ENCODE results near the gene WWOX.
"Not testable (repeated sequence)": the region's sequence is repeated elsewhere in the genome, so short reads cannot be mapped to it uniquely, and the experiment has no call there.

The WWOX gene

GRCh38 chr16:78686601-78687000 lies 587.1 kb downstream of the WWOX start:
- DNase-seq (ENCODE audit: low read depth in 3 of 3), result no peak

GRCh38 chr16:78689028-78689427 lies 589.6 kb downstream of the WWOX start:
- no peak for DNase-seq (ENCODE audit: low read depth in 3 of 3)

GRCh38 chr16:78689536-78689935 lies 590.1 kb downstream of the WWOX start:
- DNase-seq (ENCODE audit: low read depth in 3 of 3), result no peak

DNA sequence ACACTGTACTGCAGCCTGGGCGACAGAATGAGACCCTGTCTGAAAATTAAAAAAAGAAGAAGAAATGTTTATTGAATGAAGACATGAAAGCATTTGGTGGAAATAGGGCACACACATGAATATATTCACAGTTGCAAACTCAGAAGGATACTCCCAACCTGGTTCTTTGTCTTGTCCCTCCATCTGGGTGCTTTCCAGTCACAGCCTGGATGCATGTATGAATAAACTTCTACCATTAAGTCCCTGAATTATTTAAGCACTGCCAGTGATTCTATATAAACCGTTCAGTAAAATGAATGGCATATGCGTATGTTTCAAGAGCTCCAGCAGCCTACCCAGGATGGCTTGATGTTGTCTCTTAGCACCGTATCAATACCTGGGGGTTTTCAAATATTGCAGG lies 591.1 kb downstream of the WWOX start:
- DNase-seq (ENCODE audit: low read depth in 3 of 3), result no peak

GRCh38 chr16:78691746-78692145 lies 592.3 kb downstream of the WWOX start:
- not testable (repeated sequence) for DNase-seq (ENCODE audit: low read depth in 3 of 3)

GRCh38 chr16:78693496-78693895 lies 594.0 kb downstream of the WWOX start:
- no peak for DNase-seq (ENCODE audit: low read depth in 3 of 3)

DNA sequence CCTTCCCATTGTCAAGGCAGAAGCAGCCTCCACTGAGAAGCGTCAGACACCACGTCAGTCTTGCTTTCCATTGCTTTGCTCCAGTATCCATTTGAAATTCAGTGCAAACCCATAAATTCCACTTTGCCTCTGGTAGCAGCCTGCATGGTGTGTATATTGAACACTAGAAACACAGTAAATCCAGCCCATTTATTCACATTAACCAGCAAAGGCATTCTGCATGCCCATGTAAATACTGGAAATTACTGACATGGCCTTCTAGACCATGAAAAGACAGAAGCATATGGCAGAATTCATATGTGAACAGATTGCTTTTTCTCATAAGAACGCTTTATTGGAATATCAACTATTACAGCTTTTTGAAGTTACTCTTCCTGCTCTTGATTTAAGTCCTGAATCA lies 595.0 kb downstream of the WWOX start:
- DNase-seq (ENCODE audit: low read depth in 3 of 3), result no peak

DNA sequence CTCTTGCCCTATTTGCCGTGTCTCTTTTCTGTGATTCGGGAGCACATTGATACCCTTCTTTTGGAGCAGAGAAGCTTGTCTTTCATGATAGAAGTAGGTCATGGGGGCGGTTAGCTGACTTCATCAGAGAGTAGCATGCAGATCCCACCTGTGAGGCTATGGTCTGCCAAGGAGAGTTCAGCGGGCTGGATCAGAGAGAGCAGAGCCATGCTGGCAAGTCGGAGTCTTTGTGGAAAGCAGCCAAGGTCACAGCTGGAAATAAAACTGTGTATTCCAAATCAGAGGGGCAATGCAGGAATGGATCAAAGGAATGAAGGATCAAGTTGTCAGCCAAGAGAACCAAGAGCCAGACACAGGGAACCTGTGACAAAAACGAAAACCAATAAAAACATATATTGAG lies 595.9 kb downstream of the WWOX start:
- no peak for DNase-seq (ENCODE audit: low read depth in 3 of 3)

DNA sequence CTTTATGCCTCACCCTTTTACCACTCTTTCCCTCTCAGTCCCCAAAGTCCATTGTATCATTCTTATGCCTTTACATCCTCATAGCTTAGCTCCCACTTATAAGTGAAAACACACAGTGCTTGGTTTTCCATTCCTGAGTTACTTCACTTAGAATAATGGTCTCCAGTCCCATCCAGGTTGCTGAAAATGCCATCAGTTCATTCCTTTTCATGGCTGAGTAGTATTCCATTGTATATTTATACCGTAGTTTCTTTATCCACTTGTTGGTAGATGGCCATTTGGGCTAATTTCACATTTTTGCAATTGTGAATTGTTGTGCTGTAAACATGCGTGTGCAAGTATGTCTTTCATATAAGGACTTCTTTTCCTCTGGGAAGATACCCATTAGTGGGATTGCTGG lies 597.3 kb downstream of the WWOX start:
- no peak for DNase-seq (ENCODE audit: low read depth in 3 of 3)

- DNase-seq (ENCODE audit: low read depth in 3 of 3), result no peak
Measured at GRCh38 chr16:78697426-78697825, 598.0 kb downstream of the WWOX start.

- DNase-seq (ENCODE audit: low read depth in 3 of 3), result no peak
Measured at GRCh38 chr16:78703936-78704335, 604.5 kb downstream of the WWOX start.

DNA sequence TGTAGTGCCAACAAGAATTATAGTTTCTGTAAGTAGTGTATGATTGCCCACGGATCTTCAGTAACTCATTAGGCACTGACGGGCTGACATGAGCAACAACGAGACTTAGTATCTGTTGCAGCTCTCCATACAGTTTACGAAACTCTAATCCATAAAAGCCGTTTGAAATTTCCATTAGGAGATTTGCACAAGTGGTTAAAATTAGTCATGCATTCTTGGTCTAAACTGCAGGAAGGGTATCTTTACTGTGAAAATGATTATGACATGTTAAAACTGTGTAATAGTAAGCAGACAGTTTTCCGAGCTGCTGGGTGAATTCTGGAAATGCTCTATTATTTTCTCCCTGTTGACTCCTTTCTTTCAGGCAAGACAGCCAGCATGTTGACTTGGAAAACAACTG lies 605.0 kb downstream of the WWOX start:
- no peak for DNase-seq (ENCODE audit: low read depth in 3 of 3)

DNA sequence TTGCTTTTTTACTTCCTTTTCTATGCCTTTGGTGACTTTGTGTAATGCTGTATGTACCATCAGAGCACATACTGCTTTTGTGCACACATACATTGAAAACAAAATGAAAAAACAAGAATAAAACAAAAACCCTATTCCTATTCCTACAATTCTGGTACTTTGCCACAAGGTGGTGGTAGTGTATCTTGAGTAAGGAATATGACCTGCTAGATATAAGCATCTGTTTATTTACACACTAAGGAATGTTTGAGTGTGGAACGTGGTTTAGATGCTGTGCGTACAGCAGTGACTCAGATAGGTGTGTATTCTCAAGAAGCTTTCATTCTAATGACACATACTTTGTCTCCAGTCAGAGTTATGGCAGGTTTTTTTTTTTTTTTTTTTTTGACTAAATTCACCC lies 606.2 kb downstream of the WWOX start:
- DNase-seq (ENCODE audit: low read depth in 3 of 3), result no peak

DNA sequence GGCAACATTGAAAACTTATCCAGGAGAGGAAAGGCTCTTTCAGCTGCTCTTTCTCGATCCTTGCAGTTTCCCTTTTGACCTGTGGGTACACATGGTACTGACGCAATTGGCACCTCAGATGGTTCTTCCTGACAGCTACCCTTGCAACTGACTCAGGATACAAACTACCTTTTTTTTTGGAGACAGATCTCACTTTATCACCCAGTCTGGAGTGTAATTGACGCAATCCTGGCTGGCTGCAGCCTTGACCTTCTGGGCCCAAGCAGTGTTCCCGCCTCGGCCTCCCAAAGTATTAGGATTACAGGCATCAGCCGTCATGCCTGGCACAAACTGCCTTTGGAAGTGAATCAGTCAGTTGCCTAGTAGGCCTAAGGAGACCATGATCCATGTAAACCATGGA lies 607.2 kb downstream of the WWOX start:
- DNase-seq (ENCODE audit: low read depth in 3 of 3), result no peak

GRCh38 chr16:78709137-78709884 lies 609.9 kb downstream of the WWOX start:
- no peak for DNase-seq (ENCODE audit: low read depth in 3 of 3)

DNA sequence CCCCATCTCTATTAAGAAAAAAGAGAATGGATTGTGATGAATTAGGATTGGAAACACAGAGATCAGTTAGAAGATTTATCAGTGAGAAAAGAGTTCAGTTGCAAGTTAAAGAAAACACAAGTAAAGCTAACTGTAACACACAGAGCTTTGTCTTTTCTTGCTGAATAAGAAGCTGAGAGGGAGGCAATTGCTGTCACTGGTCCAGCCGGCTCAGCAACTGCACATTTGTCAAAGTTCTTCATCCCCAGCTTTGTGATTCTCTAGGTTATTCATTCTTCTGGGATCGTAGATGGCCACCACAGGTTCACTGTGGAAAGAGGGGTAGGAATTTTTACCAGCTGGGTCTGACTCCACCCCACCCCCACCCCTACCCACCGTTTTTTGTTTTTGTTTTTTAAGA lies 615.7 kb downstream of the WWOX start:
- DNase-seq (ENCODE audit: low read depth in 3 of 3), result no peak

DNA sequence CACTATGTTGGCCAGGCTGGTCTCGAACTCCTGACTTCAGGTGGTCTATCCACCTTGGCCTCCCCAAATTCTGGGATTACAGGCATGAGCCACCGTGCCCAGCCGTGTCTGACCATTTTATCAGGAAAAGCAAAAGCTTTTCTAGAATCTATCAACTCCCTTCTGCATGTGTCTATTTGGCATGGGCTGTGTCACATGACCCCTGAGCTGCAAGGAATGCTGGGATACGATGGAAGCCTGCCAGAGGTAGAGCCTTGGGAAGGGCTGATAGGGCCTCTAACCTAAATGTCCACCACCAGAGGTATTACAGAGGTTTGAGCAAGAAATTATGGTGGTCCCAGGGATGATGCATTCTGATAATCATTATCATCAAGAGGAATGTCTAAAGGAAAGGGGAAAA lies 616.2 kb downstream of the WWOX start:
- DNase-seq (ENCODE audit: low read depth in 3 of 3), result no peak

DNA sequence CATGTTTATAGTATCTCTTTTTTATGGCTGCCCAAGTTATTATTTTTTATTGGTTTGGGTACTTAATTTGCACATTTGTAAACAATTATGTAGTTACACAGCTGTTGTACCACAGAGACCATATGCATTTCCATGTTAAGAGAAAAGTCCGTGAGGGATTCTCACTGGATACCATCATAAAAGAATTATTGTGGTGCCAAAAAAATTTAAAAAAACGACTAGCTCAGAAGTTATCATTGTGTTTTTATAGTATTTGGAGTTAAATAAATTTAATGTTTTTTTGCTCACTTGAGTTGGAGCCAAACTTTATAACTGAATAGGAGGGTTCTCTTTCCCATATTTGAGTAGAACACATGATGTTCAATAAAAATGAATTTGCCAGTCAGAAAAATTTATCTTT lies 618.7 kb downstream of the WWOX start:
- no peak for DNase-seq (ENCODE audit: low read depth in 3 of 3)

- DNase-seq (ENCODE audit: low read depth in 3 of 3), result no peak
Measured at GRCh38 chr16:78720416-78720815, 621.0 kb downstream of the WWOX start.

GRCh38 chr16:78727536-78727935 lies 628.1 kb downstream of the WWOX start:
- DNase-seq (ENCODE audit: low read depth in 3 of 3), result no peak

- no peak for DNase-seq (ENCODE audit: low read depth in 3 of 3)
Measured at GRCh38 chr16:78729687-78730086, 630.2 kb downstream of the WWOX start.

DNA sequence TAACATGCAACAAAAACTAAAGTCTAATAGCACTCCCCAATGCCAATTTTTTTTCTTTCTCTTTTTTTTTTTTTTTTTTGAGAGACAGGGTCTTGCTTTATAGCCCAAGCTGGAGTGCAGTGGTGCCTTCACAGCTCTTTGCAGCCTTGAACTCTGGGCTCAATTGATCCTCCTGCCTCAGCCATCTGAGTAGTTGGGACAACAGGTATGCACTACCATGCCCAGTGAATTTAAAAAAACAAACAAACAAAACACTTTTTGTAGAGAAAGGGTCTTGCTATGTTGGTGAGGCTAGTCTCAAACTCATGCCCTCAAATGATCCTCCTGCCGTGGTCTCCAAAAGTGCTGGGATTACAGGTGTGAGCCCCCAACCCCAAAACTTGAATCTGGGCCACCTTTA lies 632.3 kb downstream of the WWOX start:
- no peak for DNase-seq (ENCODE audit: low read depth in 3 of 3)

GRCh38 chr16:78732696-78733095 lies 633.2 kb downstream of the WWOX start:
- DNase-seq (ENCODE audit: low read depth in 3 of 3), result no peak

GRCh38 chr16:78735337-78735736 lies 635.9 kb downstream of the WWOX start:
- no peak for DNase-seq (ENCODE audit: low read depth in 3 of 3)

Data from stimulated activated CD4-positive, alpha-beta T cell treated with anti-CD3 and anti-CD28 coated beads, TNF-alpha, amount 100 ng/mL, for 48 hours (primary cell).